ENCODE data around the gene SCNM1.

GRCh38 chr1:151187205-151187604 lies 21.3 kb downstream of the SCNM1 start:
- TF ChIP-seq POLR2AphosphoS5 (IDR thresholded peaks at IDR 0.05; ENCODE audit: low read depth, low read length) (no peak), POLR2A (IDR thresholded peaks at IDR 0.05; ENCODE audit: low read depth, low read length) (no peak)

Measured in GM12892 (cell line).